Breast epithelium (tissue), 3 donors: Measurements from ENCODE around the gene SETDB1.
"Not testable (repeated sequence)": the region's sequence is repeated elsewhere in the genome, so short reads cannot be mapped to it uniquely, and the experiment has no call there.

ENCODE experiments used
- POLR2A ChIP-seq: fragments of 450-650 bp; IDR thresholded peaks from one replicate; pipeline ENCODE4 v1.6.1; 2016; ENCODE audit warnings: antibody characterized with exemption, mild to moderate bottlenecking, moderate library complexity
- POLR2AphosphoS5 ChIP-seq, 3 donors: sonication (generic); formaldehyde crosslinking; IDR thresholded peaks; one replicate each; pipeline ENCODE4 v1.6.1; 2017; ENCODE audit warnings: antibody characterized with exemption in 3 of 3
- TF ChIP-seq, protein P1 (sequence below), 3 donors: fragments of 450-650 bp; IDR thresholded peaks; one replicate each; pipeline ENCODE4 v1.5.1; 2016 to 2017; ENCODE audit warnings: antibody characterized with exemption in 3 of 3, mild to moderate bottlenecking in 3 of 3, moderate library complexity in 3 of 3

DNA sequence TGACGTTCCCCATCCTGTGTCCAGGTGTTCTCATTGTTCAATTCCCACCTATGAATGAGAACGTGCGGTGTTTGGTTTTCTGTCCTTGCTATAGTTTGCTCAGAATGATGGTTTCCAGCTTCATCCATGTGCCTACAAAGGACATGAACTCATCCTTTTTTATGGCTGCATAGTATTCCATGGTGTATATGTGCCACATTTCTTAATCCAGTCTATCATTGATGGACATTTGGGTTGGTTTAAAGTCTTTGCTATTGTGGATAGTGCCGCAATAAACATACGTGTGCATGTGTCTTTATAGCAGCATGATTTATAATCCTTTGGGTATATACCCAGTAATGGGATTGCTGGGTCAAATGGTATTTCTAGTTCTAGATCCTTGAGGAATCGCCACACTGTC lies 2.6 kb downstream of the SETDB1 start:
- not testable (repeated sequence) for TF ChIP-seq POLR2A; POLR2AphosphoS5 (IDR thresholded peaks at IDR 0.05)
- TF ChIP-seq, protein P1, sequence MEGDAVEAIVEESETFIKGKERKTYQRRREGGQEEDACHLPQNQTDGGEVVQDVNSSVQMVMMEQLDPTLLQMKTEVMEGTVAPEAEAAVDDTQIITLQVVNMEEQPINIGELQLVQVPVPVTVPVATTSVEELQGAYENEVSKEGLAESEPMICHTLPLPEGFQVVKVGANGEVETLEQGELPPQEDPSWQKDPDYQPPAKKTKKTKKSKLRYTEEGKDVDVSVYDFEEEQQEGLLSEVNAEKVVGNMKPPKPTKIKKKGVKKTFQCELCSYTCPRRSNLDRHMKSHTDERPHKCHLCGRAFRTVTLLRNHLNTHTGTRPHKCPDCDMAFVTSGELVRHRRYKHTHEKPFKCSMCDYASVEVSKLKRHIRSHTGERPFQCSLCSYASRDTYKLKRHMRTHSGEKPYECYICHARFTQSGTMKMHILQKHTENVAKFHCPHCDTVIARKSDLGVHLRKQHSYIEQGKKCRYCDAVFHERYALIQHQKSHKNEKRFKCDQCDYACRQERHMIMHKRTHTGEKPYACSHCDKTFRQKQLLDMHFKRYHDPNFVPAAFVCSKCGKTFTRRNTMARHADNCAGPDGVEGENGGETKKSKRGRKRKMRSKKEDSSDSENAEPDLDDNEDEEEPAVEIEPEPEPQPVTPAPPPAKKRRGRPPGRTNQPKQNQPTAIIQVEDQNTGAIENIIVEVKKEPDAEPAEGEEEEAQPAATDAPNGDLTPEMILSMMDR (IDR thresholded peaks at IDR 0.05) = not testable (repeated sequence)
